NCI-H1048 (cell line): ENCODE measurements around the gene APLP1.
"Not testable (repeated sequence)": the region's sequence is repeated elsewhere in the genome, so short reads cannot be mapped to it uniquely, and the experiment has no call there.

Experiments used
- DNase-seq: peaks from one replicate; lab custom pipeline; 2025; lab: John Stamatoyannopoulos, UW

The APLP1 gene

DNA sequence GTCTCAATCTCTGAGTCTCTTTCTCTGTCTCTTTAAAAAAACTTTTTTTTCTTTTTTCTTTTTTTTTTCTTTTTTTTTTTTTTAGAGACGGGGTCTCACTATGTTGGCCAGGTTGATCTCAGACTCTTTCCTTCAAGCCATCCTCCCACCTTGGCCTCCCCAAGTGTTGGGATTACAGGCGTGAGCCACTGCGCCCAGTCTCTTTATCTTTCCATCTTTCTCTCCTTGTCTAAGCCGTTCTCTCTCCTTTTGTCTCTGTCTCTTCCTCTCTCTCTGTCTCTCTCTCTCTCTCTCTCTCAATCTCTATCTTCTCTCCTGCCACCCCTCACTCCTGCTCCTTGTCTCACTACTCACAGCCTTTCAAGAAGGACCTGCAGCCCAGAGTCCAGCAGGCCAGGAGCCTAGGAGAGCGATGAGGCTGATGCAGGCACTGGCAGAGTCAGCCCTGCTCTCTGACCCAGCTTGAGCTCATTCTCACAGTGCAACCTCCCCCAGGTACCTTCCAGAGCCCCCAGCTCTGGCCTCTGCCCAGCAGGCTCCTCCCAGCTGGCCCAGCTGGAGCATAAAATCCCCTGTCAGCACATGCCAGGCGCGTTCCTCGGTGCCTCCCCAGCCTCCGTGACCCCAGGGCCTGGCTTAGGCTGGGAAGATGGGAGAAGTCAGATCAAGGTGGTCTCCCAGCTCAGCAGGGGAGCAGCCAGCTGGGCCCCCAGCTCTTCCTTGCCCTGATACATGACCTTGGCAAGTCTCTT, 16.2 kb upstream of the APLP1 start, which contains the start of gene NPHS1:
TSS of gene NPHS1 (minus strand) at position 476 of the 752 bp plus-strand sequence. CDS start 667 bp downstream, outside the sequence.
- DNase-seq: no peak

- no peak for DNase-seq
Observed at GRCh38 chr19:35853038-35853756, 15.2 kb upstream of the APLP1 start.

DNA sequence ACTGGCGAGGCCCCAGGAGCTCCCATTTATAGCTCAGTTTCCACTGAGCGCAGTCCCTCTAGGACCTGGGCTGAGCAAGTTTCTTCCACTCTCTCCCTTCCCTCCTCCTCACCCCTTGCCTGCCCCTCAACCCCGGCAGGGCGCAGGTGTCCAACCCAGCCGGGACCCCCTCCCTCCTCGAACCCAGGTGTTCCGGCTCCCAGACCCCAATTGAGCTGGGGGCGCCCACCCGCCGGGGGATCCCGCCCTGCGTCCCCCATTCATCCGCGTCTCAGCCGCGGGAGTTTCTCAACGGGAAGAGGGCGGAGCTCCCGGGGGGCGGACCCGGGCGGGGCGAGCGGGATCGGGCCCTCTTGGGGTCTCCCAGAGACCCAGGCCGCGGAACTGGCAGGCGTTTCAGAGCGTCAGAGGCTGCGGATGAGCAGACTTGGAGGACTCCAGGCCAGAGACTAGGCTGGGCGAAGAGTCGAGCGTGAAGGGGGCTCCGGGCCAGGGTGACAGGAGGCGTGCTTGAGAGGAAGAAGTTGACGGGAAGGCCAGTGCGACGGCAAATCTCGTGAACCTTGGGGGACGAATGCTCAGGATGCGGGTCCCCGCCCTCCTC, 11.7 kb upstream of the APLP1 start, which contains the start of gene KIRREL2:
TSS of gene KIRREL2 (plus strand) at position 366 of the 604 bp plus-strand sequence. CDS start at position 575, 209 bp downstream.
- no peak for DNase-seq

DNA sequence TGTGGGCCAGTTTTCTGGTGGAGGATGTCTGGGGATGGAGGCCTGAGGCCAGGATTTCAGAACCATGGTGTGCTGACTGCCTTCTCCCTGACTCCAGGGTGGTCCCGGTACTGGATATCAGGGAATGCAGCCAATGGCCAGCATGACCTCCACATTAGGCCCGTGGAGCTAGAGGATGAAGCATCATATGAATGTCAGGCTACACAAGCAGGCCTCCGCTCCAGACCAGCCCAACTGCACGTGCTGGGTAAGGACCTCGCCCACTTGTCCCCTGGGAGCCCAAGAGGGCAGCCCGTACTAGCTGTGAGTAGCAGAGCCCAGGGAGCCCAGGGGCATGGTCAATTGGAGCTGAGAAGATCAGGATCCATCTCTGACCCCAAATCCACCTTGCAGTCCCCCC, 10.1 kb upstream of the APLP1 start:
- no peak for DNase-seq

DNA sequence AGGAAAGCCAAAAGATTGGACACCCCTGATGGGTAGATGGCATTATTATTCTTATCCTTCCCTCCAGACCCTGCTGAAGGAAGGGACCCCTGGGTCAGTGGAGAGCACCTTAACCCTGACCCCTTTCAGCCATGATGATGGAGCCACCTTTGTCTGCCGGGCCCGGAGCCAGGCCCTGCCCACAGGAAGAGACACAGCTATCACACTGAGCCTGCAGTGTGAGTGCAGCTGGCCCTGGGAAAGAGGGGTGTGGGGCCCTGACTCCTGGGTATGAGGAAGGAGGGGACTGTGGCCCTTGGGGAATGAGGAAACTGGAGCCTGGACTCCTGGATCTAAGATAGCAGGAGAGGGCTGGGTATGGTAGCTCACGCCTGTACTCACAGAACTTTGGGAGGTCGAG, 9.0 kb upstream of the APLP1 start:
- DNase-seq: no peak

DNA sequence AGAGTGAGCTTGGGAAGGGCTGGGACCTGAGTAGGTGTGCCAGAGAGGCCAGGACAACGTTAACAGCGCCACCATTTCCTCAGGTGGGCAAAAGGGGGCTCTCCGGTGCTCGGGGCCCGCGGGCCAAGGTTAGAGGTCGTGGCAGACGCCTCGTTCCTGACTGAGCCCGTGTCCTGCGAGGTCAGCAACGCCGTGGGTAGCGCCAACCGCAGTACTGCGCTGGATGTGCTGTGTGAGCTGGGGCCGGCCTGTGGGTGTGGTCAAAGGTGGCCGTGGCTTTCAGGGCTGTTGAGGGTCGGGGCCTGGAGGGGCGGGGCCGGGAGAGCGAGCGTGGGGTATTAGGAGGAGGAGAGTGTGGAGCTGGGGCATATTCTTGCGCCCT, 7.9 kb upstream of the APLP1 start:
- DNase-seq: no peak

DNA sequence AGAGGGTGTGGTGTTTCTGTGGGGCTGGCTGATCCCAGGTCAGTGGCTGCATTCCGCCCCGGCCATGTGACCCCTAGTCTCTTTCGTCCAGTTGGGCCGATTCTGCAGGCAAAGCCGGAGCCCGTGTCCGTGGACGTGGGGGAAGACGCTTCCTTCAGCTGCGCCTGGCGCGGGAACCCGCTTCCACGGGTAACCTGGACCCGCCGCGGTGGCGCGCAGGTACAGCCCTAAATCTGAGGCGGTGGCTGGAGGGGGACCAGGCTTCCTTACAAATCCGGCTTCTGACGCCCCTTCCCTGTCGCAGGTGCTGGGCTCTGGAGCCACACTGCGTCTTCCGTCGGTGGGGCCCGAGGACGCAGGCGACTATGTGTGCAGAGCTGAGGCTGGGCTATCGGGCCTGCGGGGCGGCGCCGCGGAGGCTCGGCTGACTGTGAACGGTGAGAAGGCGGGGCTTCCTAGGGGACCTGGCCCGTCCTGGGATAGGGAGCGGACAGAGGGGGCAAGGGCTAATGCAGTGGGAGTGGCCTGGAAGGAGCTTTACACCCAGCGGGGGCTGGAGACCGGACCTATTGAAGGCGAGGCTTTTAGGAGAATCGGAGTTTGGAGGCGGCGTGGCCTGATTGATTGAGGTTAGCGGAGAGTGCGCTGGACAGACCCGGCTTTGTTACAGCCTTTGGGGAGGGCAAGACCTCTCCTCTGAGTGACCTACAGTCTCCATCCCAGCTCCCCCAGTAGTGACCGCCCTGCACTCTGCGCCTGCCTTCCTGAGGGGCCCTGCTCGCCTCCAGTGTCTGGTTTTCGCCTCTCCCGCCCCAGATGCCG, 7.3 kb upstream of the APLP1 start:
- no peak for DNase-seq

DNA sequence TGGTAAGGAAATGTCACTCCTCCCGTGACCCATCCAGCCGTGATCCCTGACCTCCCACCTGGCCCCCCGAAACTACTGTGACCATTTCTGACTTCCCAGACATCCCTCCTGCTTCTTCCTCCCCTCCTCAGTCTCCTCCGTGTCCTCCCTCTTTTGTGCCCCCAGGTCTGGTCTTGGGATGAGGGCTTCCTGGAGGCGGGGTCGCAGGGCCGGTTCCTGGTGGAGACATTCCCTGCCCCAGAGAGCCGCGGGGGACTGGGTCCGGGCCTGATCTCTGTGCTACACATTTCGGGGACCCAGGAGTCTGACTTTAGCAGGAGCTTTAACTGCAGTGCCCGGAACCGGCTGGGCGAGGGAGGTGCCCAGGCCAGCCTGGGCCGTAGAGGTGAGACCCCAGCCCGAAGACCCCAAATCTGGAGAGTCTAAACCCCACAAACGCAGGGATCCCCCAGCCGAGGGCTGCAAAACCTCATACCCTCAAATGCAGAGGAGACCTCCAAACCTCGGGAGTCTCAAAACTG, 6.7 kb upstream of the APLP1 start:
- DNase-seq: no peak

DNA sequence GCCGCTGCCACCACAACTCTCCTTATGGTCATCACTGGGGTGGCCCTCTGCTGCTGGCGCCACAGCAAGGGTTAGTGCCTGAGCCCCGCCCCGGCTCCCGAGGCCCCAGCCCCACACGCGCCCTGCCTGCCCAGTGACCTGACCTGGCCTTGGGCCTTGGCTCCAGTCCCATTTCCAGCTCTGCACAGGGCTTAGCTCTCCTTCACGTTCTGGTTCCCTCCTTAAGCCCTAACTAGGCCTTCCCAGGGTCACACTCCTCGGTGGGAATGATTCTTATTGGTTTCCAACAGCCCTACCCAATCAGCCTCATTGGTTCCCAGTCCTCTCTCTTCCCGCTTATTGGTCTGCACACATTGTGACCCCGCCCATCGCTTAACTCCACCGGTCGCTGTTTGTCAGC, 5.8 kb upstream of the APLP1 start:
- DNase-seq: no peak

GRCh38 chr19:35863018-35863417, 5.4 kb upstream of the APLP1 start:
- no peak for DNase-seq

DNA sequence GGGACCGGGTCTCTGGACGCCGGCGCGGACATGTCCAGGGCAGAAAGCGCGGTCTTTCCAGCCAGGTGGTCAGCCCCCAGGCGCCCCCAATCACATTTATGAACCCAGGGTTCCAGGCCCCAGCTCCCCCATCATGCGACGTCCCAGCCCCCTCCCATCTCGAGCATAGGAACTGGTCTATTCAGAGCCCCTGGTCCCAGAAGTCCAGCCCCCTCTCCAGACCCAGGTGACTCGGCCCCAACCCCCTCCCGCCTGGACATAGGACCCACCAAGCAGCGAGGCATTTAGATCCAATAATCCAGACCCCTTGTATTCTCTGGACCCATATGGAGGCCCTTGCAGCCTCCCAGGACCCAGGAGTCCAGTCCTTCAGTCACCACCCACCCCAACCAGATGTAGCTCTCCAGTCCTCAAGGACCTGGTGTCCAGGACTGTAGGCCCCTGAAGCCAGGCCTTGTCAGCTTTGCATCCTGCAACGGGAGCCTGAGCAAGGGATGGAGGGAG, 501 bp downstream of the APLP1 start:
- no peak for DNase-seq

DNA sequence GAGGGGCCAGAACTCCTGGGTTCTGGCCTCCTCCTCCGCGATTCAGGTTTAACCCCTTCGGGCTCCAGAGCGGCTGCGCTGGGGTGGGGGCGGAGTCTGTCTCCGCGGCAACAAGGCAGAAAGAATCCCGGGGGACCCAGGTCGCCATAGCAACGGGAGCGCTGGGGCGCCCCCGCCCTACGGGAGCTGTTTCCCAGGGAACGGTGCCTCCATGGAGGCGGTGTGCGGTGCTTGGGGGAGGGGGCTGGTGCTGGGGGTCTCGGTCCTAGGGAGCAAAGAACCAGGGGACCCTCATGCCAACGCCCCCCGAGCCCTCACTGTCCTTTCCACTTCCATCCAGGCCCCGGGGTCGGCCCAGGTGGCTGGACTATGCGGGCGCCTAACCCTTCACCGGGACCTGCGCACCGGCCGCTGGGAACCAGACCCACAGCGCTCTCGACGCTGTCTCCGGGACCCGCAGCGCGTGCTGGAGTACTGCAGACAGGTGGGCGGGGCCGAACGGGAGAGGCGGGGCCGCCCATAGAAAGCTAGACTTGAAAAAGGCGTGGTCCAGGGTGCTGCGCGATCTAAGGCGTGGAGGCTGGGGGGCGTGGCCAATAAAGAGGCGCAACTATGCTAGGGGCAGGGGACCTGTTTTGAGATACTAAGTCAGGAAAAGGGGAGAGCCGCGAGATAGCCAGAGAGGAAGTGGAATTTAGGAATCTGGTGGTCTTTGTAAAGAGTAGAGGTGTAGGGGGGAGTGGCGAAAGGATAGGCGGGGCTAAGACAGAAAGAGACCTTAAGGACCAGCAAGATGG, 1.2 kb downstream of the APLP1 start:
- peak; percentile 93 for DNase-seq

GRCh38 chr19:35870124-35870736, 1.9 kb downstream of the APLP1 start:
- not testable (repeated sequence) for DNase-seq

- no peak for DNase-seq
Observed at GRCh38 chr19:35870798-35871197, 2.4 kb downstream of the APLP1 start.

DNA sequence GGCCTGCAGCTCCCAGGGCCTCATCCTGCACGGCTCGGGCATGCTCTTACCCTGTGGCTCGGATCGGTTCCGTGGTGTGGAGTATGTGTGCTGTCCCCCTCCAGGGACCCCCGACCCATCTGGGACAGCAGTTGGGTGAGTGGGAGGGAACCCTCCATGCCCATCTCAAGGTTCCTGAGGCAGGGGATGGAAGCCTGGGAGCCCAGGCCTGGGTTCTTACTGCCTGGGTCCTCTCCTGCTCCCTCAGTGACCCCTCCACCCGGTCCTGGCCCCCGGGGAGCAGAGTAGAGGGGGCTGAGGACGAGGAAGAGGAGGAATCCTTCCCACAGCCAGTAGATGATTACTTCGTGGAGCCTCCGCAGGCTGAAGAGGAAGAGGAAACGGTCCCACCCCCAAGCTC, 3.2 kb downstream of the APLP1 start:
- no peak for DNase-seq

DNA sequence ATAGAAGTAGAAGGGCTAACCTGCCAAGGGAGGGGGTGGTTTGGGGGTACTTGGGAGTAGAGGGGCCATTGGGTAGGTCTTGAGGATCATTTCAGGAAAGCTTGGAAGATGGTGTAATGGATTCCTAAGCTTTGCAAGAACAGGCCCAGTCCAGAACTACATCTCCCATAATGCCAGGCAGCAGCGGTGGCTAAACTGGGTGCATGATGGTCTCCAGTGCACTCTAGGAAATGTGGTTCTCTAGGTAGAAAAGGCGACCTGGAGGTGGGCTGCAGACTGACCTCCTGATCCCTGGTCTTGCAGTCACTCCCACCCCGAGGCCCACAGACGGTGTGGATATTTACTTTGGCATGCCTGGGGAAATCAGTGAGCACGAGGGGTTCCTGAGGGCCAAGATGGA, 3.8 kb downstream of the APLP1 start:
- DNase-seq: no peak

DNA sequence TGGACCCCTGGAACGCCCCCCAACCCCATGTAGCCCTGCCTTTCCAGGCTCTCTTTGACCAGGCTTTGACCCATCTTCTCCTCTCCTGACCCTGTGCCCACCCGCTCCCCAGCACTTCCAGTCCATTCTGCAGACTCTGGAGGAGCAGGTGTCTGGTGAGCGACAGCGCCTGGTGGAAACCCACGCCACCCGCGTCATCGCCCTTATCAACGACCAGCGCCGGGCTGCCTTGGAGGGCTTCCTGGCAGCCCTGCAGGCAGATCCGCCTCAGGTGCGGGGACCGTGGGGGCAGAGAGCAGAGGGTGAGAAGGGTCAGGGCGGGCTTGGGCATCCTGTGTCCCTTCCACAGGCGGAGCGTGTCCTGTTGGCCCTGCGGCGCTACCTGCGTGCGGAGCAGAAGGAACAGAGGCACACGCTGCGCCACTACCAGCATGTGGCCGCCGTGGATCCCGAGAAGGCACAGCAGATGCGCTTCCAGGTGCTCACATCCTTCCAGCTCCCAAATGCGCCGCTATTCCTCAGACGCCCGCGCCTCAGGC, 6.1 kb downstream of the APLP1 start:
- no peak for DNase-seq

- DNase-seq: no peak
Observed at GRCh38 chr19:35879068-35879467, 10.7 kb downstream of the APLP1 start.

DNA sequence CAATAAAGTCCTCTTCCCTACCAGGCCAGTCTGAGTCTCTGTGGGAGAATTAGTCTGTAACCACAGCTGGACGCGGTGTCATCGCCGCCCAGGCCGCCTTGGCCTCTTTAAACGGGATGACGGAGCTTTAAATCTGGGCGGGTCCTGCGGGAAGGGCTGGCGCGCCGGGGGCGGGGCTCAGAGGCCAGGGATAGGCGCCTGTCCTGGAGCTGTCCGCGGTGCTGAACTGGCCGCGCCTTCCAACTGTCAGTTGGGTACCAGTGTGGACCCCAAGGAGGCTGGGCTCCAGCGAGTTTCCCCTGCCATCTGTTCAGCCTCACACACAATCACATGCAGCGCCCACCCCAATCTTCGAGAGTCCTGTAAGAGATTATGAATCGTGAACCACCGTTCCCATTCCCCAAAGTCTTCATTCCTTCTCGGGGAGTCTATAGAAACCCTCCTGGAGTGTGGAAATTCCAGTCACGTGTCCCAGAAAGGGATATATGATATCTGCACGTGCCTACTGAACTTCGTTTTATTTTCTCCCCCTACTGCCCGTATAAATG, 11.5 kb downstream of the APLP1 start:
- DNase-seq: peak; percentile 78
